Keratinocyte (primary cell): ENCODE results near the gene MRPL50. TPM values are rescaled to one million over a fixed set of nuclear protein-coding genes. Genes with fewer than 3 reads are reported as not detected.

Experiments
- DNase-seq: peaks from one replicate; pipeline ENCODE4 v3.0.0-alpha.2; 2011; ENCODE audit warnings: low read depth, missing footprints, low spot score
- FAIRE-seq: peaks from 2 replicates; lab custom pipeline; 2011; peaks lifted over from hg19 to GRCh38; lab: Jason Lieb, UNC
- H2AFZ ChIP-seq: 2 replicates; pipeline ENCODE4 v1.6.0; 2012; ENCODE audit warnings: low read length, control low read depth, inconsistent platforms; ENCODE audit not compliant: control insufficient read depth
- H3K27ac ChIP-seq: 2 replicates; pipeline ENCODE4 v1.5.1; 2011; ENCODE audit warnings: low read length; ENCODE audit not compliant: control insufficient read depth, insufficient read depth
- H3K27me3 ChIP-seq: 3 replicates; pipeline ENCODE4 v1.6.0; 2011; ENCODE audit warnings: low read length; ENCODE audit not compliant: control insufficient read depth, insufficient read depth; ENCODE audit errors: extremely low read depth
- H3K36me3 ChIP-seq, 2 experiments: 2 replicates in 1 of 2; 3 replicates in 1 of 2; pipeline ENCODE4 v1.5.1; 2011; ENCODE audit warnings: low read length in 2 of 2, mild to moderate bottlenecking in 1 of 2; ENCODE audit not compliant: control insufficient read depth in 2 of 2, insufficient read depth in 2 of 2; ENCODE audit errors: extremely low read depth in 1 of 2
- H3K4me1 ChIP-seq: 3 replicates; pipeline ENCODE4 v1.5.1; 2011; ENCODE audit warnings: low read length; ENCODE audit not compliant: control insufficient read depth, insufficient read depth; ENCODE audit errors: extremely low read depth
- H3K4me2 ChIP-seq: 3 replicates; pipeline ENCODE4 v1.6.0; 2011; ENCODE audit warnings: low read depth, low read length; ENCODE audit not compliant: control insufficient read depth, insufficient read depth; ENCODE audit errors: extremely low read depth
- H3K4me3 ChIP-seq, 3 experiments: fragments of 200-600 bp in 1 of 3; sonication (generic) in 1 of 3; 2 replicates in 2 of 3; 3 replicates in 1 of 3; pipeline ENCODE4 v1.5.1; 2011 to 2016; ENCODE audit warnings: low read length in 3 of 3, mild to moderate bottlenecking in 3 of 3, control low read depth in 2 of 3, inconsistent platforms in 1 of 3, low read depth in 1 of 3, mixed read lengths in 1 of 3, mixed run types in 1 of 3, moderate library complexity in 1 of 3; ENCODE audit not compliant: control insufficient read depth in 2 of 3, insufficient read depth in 2 of 3; ENCODE audit errors: extremely low read depth in 1 of 3
- H3K79me2 ChIP-seq: 2 replicates; pipeline ENCODE4 v1.6.0; 2012; ENCODE audit warnings: low read length; ENCODE audit not compliant: control insufficient read depth, insufficient read depth
- H3K9ac ChIP-seq: 3 replicates; pipeline ENCODE4 v1.6.0; 2011; ENCODE audit warnings: low read length; ENCODE audit not compliant: control insufficient read depth, insufficient read depth; ENCODE audit errors: extremely low read depth
- H3K9me1 ChIP-seq: 3 replicates; pipeline ENCODE4 v1.6.0; 2011; ENCODE audit warnings: low read length; ENCODE audit not compliant: control insufficient read depth, insufficient read depth; ENCODE audit errors: extremely low read depth
- H3K9me3 ChIP-seq: 2 replicates; pipeline ENCODE4 v1.5.1; 2012; ENCODE audit warnings: low read depth, low read length; ENCODE audit not compliant: control insufficient read depth
- H4K20me1 ChIP-seq: 3 replicates; pipeline ENCODE4 v1.6.0; 2011; ENCODE audit warnings: low read length; ENCODE audit not compliant: control insufficient read depth, insufficient read depth; ENCODE audit errors: extremely low read depth
- CTCF ChIP-seq, 3 experiments: IDR thresholded peaks in 1 of 3; conservative IDR thresholded peaks in 1 of 3; optimal IDR thresholded peaks in 1 of 3; 2 replicates in 2 of 3; 3 replicates in 1 of 3; pipeline versions ENCODE3 to v1.5.1; 2011; ENCODE audit warnings: low read length in 3 of 3, mild to moderate bottlenecking in 3 of 3, moderate library complexity in 2 of 3, control low read depth in 1 of 3, inconsistent platforms in 1 of 3; ENCODE audit not compliant: insufficient read depth in 2 of 3; ENCODE audit errors: extremely low read depth in 1 of 3
- EZH2 ChIP-seq: IDR thresholded peaks from one replicate; pipeline ENCODE4 v1.6.1; 2012; ENCODE audit warnings: inconsistent platforms, mild to moderate bottlenecking, low read length, moderate library complexity
- dilution Hi-C: fragments of 300-500 bp; cut with MboI; formaldehyde crosslinking; loops from one replicate; pipeline ENCODE4 v1.7.0; 2020; ENCODE audit warnings: low sequenced_read_pairs; ENCODE audit not compliant: extremely low pct_ligation_motif_present
- polyA plus RNA-seq, 5 experiments: library from polyadenylated mRNA; depleted of rRNA in 3 of 5; stranded (reverse) in 3 of 5; stranded (forward) in 1 of 5; unstranded in 1 of 5; fragments of >200 nt; gene quantifications; 1 replicate in 1 of 5; 2 replicates in 3 of 5; 3 replicates in 1 of 5; pipeline versions ENCODE4 v1.2.1 to v1.2.3, GENCODE V29; 2011 to 2012; ENCODE audit warnings: missing spikeins in 2 of 5, low read depth in 1 of 5, low replicate concordance in 1 of 5

The MRPL50 gene
- polyA plus RNA-seq, 1 donor (not counting 4 experiments of a cell fraction or from before 2014, with no cell fraction given) = 24.0 TPM

- no peaks in the 10 kb centered on the region for H3K36me3 ChIP-seq
- no peak for DNase-seq
- no peak overlapping the region for H3K27ac ChIP-seq
- no peaks in the 10 kb centered on the region for H3K27me3 ChIP-seq
- H3K9ac ChIP-seq = no peak overlapping the region
- H3K9me3 ChIP-seq = no peaks in the 10 kb centered on the region
- H2AFZ ChIP-seq = no peak overlapping the region
- no peaks in the 10 kb centered on the region for H3K9me1 ChIP-seq
- no peak for FAIRE-seq
- no peaks in the 10 kb centered on the region for H4K20me1 ChIP-seq
- H3K79me2 ChIP-seq = no peaks in the 10 kb centered on the region
- no peak for TF ChIP-seq EZH2
- TF ChIP-seq CTCF (optimal IDR thresholded peaks at IDR 0.05 in 1 of 3, IDR thresholded peaks at IDR 0.05 in 1 of 3, conservative IDR thresholded peaks at IDR 0.05 in 1 of 3; ENCODE audit: extremely low read depth in 1 of 3, insufficient read depth in 2 of 3, low read length in 3 of 3) = no peak
- no peak overlapping the region for H3K4me3 ChIP-seq
- no peaks in the 10 kb centered on the region for H3K4me1 ChIP-seq
- dilution Hi-C loops = no loop called here
- H3K4me2 ChIP-seq = no peak overlapping the region
Observed at GRCh38 chr9:101418518-101419430, 20.4 kb upstream of the MRPL50 start.

GRCh38 chr9:101417977-101418376 is 19.6 kb upstream of the MRPL50 start:
- Histone ChIP-seq H3K27ac (no peak overlapping the region), H3K4me1 (no peaks in the 10 kb centered on the region), H4K20me1 (no peaks in the 10 kb centered on the region), H3K9ac (no peak overlapping the region), H3K79me2 (no peaks in the 10 kb centered on the region), H3K4me2 (no peak overlapping the region), H3K4me3 (no peak overlapping the region), H3K9me3 (no peaks in the 10 kb centered on the region), H3K36me3 (no peaks in the 10 kb centered on the region), H2AFZ (no peak overlapping the region), H3K9me1 (no peaks in the 10 kb centered on the region), H3K27me3 (no peaks in the 10 kb centered on the region)
- TF ChIP-seq CTCF (optimal IDR thresholded peaks at IDR 0.05 in 1 of 3, IDR thresholded peaks at IDR 0.05 in 1 of 3, conservative IDR thresholded peaks at IDR 0.05 in 1 of 3; ENCODE audit: extremely low read depth in 1 of 3, insufficient read depth in 2 of 3, low read length in 3 of 3) (no peak), EZH2 (no peak)
- dilution Hi-C loops = no loop called here
- FAIRE-seq (no peak), DNase-seq (no peak)
